Glomerular visceral epithelial cell (primary cell): Measurements from ENCODE around the gene PXDN.
"Not testable (repeated sequence)": the region's sequence is repeated elsewhere in the genome, so short reads cannot be mapped to it uniquely, and the experiment has no call there.

Experiments
- DNase-seq: peaks from one replicate; pipeline ENCODE4 v3.0.0-alpha.2; 2016; ENCODE audit errors: extremely low spot score

Gene PXDN

DNA sequence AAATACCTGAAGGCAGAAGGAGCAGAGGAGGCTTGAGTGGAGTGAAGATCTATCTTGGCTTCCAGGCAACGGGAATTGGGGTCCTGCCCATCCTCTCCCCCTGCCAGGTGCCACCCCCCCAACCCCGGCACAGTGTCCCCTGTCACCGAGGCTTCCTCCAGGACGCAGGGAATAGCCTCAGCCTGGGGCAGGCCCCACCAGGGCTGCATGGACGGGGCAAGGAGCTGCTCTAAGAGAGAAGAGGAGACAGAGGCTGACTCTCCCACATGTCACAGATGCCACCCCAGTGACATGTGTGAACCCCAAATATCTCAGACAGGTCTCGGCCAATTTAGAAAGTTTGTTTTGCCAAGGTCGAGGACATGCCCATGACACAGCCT is 42.1 kb downstream of the PXDN start:
- DNase-seq, result no peak

DNA sequence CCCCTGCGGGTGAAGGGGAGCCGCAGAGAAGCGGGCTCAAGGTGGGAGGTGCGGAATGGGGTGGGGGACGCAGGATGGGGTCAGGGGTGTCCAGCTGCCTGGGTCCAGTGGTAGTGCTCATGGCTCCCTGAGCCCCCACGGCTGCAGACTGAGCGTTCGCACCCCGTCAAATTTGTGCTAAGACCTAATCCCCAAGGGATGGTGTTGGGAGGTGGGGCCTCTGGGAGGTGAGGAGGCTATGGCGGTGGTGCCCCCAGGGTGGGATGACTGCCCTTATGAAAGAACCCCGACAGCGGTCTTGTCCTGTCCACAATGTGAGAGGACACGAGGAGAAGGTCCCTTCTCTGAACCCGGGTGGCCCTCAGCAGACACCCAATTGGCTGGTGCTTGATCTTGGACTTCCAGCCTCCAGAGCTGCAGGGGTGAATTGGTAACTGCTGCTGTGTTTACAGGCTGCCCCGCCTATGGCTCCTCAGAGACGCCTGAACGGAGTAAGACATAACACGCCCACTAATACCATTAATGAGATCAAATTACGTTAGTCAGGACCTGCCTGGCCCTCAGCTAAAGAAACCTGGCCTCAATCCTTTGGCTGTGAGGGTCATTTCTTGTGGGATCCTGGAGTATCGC is 42.6 kb downstream of the PXDN start:
- DNase-seq, result no peak

DNA sequence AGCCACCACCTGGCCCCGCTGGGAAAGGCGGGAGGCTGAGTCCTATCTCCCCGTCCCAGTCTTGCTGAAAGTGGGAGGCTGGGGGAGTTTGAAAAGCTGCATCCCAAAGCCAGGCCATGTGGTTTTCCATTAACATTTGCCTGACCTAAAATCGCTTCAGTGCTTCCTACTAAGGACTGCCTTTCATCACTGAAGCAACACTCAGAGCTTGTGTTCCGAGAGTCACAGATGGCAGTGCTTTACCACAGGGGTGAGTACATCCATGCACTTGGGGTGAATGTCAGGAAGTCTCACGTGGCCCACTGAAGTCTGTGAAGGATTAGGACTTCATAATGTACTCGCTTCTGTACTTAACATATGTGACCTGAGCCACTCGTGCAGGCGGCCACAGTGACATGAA is 43.3 kb downstream of the PXDN start:
- no peak for DNase-seq

DNA sequence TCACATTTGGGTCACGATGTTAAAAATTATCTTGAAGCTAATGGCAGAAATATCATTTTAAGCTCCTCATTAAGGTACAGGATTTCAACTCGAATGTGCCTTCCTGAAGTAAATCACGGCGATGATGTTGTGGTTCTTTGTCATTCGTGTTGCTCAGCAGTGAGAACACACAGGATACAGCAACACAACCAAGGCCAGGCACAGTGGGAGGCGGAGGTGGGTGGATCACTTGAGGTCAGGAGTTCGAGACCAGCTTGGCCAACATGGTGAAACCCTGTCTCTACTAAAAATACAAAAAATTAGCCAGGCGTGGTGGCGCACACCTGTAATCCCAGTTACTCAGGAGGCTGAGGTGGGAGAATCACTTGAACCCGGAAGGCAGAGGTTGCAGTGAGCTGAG is 43.9 kb downstream of the PXDN start:
- not testable (repeated sequence) for DNase-seq

DNA sequence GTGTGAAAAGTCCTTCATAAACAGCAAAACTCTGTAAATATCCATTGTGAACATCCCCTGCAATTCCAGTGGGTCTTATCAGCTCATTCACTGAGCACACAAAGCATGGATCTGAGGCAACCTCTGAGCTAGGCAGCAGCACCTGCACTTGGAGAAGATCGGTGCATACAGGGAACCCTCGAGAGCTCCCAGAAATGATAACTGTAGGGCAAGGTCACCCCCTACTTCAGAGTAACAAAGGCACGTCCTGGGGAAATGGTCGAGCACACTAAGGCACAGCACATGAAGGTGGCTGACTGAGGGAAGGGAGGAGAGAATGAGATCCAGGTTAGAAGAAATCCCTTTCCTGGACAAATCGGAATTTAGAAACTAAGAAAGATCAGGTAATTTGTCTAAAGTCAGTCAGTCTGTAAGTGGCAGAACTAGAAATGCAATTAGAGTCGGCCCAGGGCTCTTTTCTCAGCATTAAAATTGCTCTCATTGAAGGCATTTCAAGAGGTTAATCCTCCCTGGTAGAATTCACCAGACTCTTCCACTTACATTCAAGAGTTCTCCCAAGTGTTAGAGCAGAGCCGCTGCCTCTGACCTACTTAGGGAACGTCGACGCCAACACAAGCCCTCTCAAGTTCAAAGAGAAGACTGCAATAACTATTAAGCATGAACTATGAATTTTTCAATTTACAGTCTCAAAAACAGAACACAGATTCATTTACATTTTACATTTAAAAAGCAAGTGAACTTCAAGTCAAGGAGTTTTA is 45.9 kb downstream of the PXDN start:
- DNase-seq, result no peak

DNA sequence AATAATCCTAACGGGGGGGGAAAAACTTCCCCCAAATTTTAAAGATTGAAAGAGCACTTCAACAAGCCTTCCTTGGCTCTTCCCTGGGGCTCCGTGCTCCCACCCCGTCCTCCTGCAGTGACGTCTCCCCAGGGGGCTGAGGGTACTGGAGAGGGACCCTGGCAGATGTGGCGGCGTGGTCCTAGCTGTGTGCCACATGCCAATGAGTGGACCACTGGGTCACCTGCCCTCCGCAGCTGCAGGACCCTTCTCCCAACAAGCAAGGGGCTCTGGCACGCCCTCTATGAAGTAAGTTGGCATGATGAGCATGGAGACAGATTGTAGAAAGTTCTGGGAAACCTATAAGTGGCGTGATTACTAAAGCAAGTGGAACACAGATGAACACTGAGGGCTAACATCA is 46.7 kb downstream of the PXDN start:
- DNase-seq, result no peak

DNA sequence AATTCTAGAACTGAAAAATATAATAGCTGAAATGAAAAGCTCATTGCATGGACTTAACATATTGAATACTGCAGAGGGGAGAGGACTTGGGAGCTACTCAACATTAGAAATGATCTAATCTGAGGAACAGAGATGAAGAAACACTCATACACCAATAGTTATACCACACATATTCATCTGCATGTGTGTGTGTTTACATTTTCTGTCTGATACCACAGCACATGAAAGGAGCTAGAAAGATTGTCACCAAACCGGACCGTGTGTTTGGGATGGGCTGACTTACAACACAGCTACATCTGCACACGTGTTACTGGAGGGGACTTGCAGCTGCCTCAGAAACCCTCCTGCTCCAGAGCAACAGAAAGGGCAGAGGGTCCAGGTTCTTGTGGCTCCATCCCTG is 47.8 kb downstream of the PXDN start:
- no peak for DNase-seq

DNA sequence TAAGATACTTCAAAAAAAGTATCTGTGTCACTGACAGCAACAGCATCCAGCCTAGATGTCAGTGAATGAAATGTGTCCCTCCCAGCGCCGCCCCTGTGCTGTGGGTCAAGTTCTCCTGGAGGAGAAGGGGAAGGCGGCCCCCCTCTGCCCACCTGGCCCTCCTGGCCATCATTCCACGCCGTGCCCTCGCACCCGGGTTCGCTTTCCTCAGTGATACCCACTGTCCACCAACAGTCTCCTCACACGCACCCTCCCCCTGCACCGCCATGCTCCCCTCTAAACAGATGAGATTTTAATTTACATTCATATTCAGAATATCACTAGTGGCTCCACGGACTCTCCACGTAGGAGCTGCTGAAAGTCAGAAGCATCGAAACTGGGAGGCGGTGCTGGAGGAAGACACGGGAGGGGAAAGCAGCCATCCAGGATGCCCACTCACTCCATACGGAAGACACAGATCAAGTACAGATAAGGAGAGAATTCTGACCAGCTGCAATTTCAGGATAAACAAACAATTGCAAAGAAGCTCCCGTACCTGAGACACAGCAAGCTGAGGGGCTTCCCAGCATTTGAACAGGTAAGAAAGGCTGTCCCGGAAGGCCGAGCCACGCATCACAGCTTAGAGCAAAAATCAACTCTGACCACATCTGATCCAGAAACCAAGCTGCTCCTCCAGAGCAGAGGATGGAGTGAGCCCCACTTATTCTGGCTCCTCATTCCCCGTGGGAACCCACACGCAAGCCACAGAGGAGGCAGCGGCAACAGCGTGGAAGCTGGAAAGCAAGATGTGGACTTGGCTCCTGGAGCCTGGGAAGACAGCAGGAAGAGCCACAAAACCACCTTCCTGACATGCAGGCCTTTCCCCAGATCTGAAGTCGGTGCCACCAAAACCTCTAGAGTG is 49.7 kb downstream of the PXDN start:
- no peak for DNase-seq

DNA sequence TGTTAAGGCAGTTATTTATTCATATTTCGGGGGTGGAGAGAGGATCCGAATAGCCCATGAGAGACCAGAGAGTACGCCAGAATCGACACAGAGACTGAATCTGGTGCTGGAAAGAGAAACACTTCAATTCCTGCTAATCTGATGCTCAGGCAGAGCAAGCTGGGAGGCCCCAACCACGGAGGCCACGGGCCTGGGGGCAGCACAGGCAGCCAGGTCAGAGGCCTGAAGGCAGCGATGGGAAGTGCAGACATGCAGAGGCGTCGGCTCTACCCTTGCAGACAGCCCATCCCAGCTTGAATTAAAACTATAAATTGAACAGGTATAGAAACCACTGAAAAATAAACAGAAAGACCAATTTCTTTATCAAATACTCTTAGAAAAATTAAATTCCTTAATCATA is 50.6 kb downstream of the PXDN start:
- DNase-seq, result no peak

DNA sequence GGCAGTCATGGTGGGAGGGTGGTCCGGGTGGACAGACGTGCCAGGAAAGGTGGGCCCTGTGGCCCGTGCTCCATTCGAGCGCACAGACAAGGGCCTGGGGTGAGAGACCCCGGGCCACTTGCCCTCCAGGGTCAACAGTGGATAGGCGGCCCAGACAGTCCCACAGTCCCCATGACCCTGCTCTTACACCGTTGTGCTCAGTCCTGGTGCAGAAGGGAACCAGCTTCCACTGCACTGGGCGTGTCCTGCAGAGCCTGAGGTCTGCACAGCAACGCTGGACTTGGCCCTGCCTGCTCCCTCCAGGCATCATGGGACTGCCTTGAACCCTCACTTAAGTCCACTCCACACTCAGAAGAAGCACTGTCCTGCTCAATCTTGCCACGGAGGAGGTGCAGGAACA is 52.0 kb downstream of the PXDN start:
- no peak for DNase-seq

DNA sequence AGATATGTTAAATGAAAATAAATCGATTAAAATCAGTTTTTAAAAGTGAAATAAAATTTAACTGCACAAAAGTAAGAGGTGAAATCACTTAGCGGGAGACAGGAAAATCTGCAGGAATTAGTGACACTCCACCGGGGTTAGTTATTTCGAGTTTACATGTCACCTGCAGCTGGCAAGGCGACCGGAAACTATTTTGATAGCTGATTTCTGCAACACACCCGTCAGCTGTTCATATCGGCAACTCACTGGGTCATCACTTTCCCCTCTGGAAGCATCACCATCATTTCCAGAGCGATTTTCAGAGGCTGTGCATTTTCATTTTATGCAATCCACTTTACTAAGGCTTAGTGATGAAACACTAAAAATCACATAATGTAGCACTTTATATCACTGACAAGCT is 52.9 kb downstream of the PXDN start:
- DNase-seq, result no peak

DNA sequence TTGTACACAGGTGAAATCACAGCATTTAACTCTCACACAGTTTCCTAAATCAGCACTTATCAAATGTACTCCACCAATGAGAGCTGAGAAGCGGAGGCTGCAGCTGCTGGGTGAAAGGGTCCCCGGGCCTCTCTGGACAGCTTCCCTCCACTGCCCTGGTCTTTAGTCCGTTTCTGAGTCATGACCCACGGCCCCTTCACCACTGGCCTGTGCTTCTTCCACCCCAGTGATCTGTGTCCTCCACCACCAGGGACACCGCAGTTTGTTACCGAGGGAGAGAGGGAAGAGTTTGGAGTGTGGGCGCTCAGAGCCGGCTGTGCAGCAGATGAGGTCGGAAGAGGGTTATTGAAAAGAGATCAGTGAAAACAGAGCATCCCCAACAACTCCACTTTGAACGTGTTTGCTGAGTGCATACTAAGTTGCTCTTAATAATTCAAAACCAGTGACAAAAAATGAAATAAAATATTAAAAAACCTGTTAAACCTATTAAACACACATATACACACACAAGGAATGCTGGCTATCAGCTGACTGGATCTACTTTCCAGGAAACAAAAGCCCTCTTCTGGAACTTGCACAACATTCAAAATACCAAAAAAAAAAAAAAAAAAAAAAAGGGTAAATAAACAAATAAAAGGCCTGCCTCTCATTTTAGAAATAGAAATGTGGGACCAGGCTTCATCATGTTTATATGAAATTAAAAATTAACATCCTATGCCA is 54.1 kb downstream of the PXDN start:
- no peak for DNase-seq

DNA sequence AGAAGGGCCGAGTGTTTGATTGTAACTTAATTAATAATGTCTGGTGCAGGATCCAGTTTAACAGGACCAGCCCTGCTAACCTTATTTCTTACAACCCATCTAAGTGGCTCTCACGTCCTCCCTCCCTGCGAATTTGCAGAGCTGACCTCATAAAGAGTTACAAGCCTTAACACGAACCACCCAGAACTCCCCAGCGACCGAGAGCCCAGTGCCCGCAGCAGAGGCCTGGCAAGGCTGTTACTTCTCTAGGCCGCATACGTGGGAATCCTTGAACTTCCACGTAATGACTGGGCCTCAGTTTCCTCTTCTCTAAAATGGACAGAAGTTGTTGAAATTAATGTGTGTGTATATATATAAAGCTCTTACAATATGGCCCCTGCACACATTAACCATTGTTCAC is 55.5 kb downstream of the PXDN start:
- no peak for DNase-seq

DNA sequence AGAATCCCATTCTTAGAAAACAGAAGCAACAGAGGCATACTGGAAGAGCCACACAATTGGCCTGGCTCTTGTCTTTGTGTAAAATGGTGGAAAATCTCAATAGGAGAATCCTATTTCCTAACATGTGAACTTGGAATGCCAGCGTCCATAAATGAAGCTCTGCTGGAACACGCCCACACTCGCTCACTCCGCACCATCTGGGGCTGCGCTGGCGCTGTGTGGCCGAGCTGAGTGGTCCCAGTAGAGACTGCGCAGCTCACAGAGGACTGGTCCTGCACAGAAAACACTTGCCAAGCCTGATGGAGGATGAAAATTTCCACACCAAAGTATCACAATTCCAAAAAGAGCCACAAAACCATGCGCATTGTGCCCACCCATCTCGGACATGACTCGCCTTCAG is 56.2 kb downstream of the PXDN start:
- DNase-seq, result no peak

DNA sequence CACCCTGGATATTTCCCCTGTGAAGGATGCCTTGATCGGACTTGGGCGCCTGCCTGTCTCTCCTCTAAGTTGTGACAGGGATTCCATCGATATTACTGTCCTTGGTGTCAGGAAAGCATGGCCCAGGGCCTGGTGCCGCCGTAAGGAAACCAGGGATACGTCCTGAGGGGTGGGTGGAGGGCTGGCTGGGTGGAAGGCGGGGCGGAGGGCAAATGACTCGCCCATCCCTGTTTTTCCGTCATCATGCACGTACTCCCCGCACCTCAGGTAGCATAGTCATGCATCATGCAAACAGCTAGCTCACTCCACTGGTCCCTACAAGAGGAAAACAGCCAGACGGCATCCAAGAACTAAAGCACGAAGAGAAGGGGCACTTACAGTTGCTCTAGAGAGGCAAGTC is 57.1 kb downstream of the PXDN start:
- DNase-seq, result no peak

DNA sequence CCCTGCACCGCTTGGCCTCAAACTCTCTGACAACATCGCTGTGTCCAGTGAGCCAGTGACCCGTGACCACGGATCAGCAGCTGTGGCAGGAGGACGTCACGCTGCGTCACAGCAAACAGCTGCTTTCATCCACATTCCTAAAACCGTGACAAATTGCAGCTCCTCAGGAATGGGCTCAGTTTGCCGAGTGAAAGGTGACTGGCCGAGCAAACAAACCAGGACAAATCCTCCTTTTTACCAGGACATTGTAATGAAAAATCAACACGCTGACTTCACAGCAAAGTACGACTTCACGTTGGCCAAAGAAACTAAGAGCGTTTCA is 57.6 kb downstream of the PXDN start:
- DNase-seq, result peak; percentile 75

DNA sequence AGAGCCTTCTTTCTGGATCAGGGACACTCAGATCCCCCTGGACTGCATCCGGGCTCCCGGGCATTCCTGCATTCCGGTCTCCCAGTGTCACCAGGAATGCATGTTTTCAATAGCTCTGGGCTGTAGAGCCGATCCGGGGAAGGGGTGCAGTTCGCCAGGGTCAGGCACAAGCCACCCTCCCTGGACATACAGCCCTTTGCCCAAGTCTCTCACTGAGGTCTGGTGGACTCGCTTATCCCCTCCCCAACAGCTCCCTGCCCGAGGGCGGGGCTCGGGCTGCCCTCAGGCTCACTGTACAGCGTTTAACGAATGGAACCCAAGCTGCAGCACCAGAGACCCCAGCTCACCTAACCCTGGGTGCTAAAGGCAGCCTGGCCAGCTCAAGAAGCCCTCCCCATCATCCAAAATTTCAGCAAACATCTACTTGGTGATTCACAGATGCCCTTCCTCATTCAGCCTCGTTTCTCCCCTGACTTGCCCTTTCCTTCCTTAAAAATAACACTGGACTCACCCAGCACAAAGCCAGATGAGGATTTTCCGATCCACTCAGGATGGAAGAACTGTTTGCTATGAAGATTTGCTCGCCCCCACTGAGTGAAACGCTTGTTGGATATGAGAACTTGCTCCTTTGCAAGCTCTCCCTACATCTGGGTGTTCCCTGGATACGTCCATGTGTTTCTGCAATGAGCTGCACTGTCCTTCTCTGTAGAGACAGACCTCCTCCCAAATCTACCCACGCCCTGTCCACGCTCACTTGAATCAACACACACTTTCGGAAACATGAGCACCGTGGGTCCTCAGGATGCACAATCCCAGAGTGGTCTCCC is 58.1 kb downstream of the PXDN start:
- peak; percentile 82 for DNase-seq

DNA sequence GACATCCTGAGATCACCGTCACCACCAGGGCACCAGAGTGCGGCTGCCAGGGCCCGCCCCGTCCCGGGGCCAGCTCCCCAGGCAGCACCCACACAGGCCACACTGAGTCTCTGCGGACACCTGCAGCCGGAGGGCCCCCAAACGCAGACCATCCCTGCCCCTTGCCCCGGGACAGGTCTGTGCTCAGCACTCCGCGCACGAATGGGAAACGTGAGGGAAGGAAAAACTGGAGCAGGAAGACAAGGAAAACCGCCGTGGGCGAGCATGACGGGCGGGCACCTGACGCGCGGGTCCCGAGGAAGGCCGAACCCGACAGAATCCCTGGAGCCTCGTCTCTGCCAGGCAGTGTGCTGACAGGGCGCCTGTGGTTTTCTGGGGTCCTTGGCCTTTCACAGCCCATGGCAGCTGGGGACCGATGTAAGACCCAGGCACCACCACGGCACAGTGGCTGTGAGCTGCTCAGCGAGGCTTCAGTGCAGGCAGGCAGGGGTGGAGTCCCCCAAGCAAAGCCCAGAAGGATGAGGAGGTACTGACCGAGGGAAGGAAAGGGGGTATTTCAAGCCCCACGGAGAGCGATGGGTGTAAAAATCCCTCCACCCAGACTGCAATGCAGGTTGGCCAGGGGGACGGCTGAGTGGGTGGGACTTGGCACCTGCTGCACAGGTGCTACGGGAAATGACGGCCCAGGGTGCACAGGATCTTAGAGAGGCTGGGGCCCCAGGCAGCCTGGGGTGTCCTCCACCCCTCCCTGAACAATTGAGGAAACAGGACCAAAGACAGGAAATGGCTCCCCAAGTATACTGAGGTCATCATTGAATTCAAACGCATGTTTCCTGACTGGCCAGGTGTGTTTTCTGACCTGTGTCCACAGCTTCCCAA is 59.0 kb downstream of the PXDN start:
- DNase-seq, result no peak

DNA sequence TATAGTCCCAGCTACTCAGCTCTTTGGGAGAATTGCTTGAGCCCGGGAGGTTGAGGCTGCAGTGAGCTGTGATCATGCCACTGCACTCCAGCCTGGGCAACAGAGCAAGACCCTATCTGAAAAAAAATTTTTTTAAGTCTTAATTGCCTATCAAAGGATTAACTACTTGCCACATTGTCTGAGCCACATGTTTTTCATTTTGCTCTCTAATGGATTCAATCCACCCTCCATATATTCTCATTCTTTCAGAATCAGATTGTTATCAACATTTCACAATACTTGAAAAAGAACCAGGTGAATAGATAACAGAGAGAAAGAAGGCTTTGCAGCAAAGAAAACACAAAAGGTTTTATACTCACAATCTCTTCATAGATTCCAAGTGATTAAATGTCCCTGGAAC is 61.0 kb downstream of the PXDN start:
- DNase-seq, result no peak

DNA sequence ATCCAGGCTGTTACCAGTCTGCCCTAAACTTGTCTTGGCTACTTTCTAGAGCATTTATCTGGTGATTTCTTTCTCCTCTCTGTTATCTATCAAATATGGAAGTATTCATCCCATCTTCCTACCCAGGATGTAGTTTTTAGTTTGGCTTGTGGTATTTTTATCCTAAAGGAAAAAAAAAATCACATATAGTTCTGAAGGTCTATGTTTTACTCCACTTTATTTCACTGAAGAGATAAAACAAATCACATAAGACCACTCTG is 62.2 kb downstream of the PXDN start:
- no peak for DNase-seq
